Stimulated activated CD4-positive, alpha-beta T cell treated with anti-CD3 and anti-CD28 coated beads, Interleukin-1b, Interleukin-23, amount 100 ng/mL, for 48 hours (primary cell): Measurements from ENCODE around the gene MAST4.
"Not testable (repeated sequence)": the region's sequence is repeated elsewhere in the genome, so short reads cannot be mapped to it uniquely, and the experiment has no call there.

Experiments
- DNase-seq: peaks from one replicate; pipeline ENCODE4 v3.0.0-alpha.2; 2020

Gene MAST4

GRCh38 chr5:66652818-66653217 lies 56.6 kb downstream of the MAST4 start:
- DNase-seq, result no peak

- no peak for DNase-seq
Observed at GRCh38 chr5:66653325-66653724, 57.1 kb downstream of the MAST4 start.

DNA sequence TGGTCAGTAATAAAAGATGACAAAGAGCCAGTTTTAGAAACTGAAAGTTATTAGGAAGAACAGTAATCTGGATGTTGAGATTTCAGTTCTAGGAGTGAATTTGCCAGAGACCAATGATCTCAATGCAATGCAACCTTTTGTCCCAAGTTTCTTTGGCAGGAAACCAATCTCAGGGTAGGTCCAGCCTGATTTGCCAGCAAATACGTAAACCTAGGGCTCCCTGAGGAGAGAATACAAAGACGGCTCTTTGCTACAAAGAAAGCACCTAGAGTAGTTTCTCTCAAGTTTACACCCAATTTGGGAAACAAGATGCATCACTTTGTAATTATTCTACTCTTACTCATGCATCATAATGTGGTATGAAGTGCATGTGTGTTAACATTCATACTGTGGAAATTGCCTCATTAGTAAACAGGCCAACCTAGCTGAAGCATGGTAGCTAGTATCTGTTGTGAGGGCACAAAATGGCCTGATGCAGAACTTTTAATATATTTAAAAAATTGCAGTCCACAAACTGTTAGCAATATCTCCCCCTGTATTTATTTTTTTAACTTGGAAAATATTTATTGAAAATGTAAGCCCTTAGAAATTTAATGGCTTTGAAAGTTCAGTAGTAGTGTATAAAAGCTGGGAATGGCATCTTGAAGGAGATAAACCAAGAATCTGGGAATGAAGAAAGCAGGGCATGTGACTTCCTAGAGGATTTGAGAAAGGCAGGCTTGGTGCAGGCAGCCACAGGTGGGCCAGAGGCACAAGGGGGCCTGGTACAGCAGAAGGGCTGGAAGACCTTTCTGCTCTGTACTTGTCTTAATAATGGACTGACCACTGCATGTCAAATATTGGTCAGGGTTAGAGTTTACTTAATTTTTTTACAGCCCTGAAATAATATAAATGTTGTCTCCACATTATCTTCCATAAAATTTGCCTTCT lies 59.5 kb downstream of the MAST4 start:
- DNase-seq, result no peak

GRCh38 chr5:66658516-66658915 lies 62.3 kb downstream of the MAST4 start:
- no peak for DNase-seq

DNA sequence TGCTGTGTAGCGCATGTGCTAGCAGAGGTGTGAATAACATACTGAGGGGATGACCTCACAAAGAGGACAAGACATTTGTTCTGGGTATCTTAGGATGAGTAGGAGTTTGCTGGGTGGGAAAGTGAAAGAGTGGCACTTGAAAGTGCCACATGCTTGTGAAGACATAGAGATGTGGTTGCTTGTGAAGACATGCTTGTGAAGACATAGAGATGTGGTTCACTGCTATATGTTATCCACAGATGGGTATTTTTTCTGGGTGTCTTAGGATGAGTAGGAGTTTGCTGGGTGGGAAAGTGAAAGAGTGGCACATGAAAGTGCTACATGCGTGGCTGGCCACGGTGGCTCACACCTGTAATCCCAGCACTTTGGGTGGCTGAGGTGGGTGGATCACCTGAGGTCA lies 63.6 kb downstream of the MAST4 start:
- no peak for DNase-seq

DNA sequence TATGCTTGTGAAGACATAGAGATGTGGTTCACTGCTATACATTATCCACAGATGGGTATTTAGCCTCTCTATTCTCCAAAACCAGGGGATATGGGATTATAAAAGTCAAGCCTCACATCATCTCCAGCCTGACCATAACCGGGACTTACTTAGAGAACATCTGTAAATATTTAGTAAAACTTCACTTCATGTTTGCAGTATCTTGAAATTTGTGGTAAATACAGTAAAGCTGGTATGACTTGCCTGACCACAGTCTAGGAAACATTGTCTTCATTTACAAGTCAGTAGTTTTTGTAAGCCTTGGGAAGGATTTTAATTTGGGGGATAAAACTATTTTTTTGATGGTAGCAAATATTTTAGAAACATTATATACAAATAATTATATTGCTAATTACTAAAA lies 64.2 kb downstream of the MAST4 start:
- DNase-seq, result no peak

GRCh38 chr5:66661149-66661548 lies 65.0 kb downstream of the MAST4 start:
- DNase-seq, result no peak

DNA sequence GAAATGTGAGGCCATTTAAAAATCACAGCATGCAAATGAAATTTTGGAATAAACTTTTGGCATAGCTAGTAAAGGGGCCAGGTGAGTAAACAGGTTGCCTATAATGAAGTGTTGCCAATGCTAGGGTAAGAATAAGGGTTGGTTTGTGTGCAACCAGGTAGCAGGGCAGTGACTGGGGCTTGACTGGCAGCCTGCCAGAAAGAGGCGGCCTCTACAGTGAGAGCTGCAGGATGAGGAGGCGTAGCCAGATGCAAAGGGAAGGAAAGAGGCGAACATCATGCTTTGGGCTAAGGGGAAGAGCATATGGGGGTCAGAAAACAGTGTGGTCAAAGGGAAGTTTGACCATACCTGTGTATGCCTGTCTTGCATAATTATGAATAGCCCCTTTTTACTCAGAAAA lies 70.6 kb downstream of the MAST4 start:
- no peak for DNase-seq

- no peak for DNase-seq
Observed at GRCh38 chr5:66669086-66669861, 73.1 kb downstream of the MAST4 start.

- DNase-seq, result no peak
Observed at GRCh38 chr5:66669862-66670195, 73.6 kb downstream of the MAST4 start.

- DNase-seq, result no peak
Observed at GRCh38 chr5:66671305-66671704, 75.1 kb downstream of the MAST4 start.

GRCh38 chr5:66674802-66675201 lies 78.6 kb downstream of the MAST4 start:
- no peak for DNase-seq

GRCh38 chr5:66675406-66675805 lies 79.2 kb downstream of the MAST4 start:
- DNase-seq, result no peak

- no peak for DNase-seq
Observed at GRCh38 chr5:66680221-66680620, 84.0 kb downstream of the MAST4 start.

GRCh38 chr5:66680804-66681203 lies 84.6 kb downstream of the MAST4 start:
- DNase-seq, result no peak

- no peak for DNase-seq
Observed at GRCh38 chr5:66684663-66685062, 88.5 kb downstream of the MAST4 start.

DNA sequence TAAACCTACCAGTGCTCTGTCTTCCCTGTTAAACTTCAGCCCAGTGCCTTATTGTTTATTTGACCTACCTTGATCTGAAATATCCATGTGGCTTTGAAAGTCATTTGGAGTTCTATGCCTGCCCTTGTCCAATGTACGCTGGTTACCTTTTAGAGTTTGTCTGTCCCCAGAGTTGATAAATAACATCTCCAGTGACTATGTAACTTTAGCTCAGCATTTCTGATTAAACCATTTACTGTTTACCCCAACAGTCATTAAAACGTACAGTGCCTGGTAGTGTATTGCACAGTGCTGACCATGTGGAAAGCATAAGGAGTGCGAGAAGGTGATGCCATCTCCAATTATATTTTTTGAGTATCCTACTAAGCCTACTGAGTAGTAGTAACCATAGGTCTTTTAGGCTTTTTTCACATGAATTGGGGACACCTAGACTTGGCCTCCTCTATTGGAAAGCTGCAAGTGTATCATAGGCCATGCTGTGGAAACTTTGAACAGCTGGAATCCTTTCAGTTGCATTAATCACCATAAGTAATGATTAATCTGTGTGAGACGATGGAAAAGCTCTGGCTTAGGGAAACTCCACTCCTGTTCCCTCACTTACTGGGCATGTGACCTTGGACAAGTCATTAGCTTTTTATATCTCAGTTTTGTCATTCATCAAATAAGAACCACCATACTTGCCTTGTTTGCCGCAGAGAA lies 93.5 kb downstream of the MAST4 start:
- no peak for DNase-seq

- DNase-seq, result no peak
Observed at GRCh38 chr5:66694036-66694435, 97.8 kb downstream of the MAST4 start.

- DNase-seq, result not testable (repeated sequence)
Observed at GRCh38 chr5:66695840-66696239, 99.6 kb downstream of the MAST4 start.

DNA sequence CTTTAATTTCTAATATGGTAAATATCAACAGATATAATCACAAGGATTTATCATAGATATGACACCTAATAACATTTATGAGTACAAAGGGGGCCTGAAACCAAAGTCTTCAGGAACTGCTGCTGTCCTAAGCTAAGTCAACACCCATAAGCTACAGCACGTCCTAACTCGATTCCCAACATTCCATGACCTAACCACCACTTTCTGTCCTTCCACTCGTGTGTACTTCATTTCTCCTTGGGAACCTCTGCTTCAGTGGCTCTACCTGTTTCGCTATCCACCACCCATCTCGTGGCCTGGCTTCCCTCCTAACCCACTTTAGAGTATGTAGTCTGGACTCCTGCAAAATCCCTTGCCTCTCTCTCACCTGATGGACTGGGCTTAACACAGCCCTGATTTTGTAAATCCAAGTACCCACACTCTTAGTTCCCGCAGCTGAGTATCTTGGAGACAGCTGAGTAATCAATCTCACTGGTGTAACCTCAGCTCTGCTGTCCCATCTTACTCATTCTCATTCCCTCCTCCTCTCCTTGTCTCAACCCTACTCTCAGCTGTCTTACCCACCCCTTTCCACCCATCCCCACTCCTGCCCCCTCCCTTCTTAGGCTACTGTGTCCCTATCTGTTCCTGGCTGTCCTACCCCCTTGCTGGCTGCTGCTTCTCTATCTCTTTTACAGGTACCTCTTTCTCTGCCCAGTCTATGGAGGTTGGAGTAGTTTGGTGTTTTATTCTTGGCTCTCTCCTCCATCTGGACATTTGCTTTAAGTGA lies 101.8 kb downstream of the MAST4 start:
- DNase-seq, result no peak

GRCh38 chr5:66701244-66701643 lies 105.1 kb downstream of the MAST4 start:
- DNase-seq, result no peak

DNA sequence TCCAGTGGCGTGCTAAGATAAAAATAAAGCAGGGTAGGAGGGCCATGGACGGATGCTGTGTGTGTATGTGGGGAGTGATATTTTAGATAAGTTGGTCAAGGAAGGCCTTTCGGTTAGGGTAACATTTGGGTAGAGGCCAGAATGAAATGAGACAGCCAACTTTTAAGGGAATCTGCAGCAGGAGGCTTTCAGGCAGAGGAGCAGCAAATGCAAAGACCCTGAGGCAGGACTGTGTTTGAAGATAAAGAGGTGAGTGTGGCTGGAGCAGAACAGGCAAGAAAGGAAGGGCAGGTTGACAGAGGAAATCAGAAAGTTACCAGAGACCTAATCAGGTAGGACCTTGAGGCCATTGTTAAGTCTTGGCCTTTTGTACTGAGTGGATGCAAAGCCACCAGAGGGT lies 106.2 kb downstream of the MAST4 start:
- DNase-seq, result no peak
